ENCODE data around the gene ERH. TPM values are rescaled to one million over a fixed set of nuclear protein-coding genes. Genes with fewer than 3 reads are reported as not detected.

ERH gene
- polyA plus RNA-seq, 3 donors, result 63.6 to 67.0 (median 64.3) TPM

DNA sequence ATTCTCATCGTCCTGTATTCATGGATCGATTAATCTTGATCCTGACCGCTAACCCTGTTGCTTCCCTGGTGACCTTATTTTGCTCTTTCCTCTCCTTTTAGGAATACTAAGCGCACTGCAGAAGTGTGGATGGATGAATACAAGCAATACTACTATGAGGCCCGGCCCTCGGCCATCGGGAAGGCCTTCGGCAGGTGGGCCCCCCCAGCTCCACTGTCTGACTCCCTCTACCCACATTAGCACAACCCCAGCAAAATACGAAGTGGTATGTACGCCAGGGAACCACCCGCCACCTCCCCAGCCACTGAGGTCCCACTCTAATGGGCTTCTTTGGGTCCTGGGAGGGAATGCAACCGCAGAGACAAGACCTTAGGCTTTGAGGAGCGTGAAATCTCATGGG, 58.7 kb downstream of the ERH start:
- H3K4me1 Mint-ChIP-seq, result no peaks in the 10 kb centered on the region
- intact Hi-C loops (cut with micrococcal nuclease), result no loop called here
- no peak for DNase-seq
- H3K27me3 Mint-ChIP-seq (ENCODE audit: low read depth in 3 of 3), result peaks cover 4 to 17% (median 10%) of the 10 kb centered on the region in 3 donors
- WGBS (ENCODE audit: insufficient coverage), result 96% methylated on average over 5 of the region's 13 CpGs
- Histone ChIP-seq H3K36me3 (replicated peaks in 1 of 2; ENCODE audit: control insufficient read depth in 1 of 2, insufficient read depth in 2 of 2, low read length in 2 of 2) (no peaks in the 10 kb centered on the region), H3K79me2 (ENCODE audit: insufficient read depth, low read length) (no peaks in the 10 kb centered on the region), H3K27ac (ENCODE audit: low read depth in 1 of 2, low read length in 2 of 2) (no peak overlapping the region), H2AFZ (ENCODE audit: insufficient read depth, low read depth, low read length, poor library complexity, severe bottlenecking) (no peak overlapping the region), H4K20me1 (ENCODE audit: insufficient read depth, low read length) (no peaks in the 10 kb centered on the region), H3K9me3 (replicated peaks in 1 of 2; ENCODE audit: control insufficient read depth in 1 of 2, insufficient read depth in 1 of 2, low read length in 2 of 2) (no peaks in the 10 kb centered on the region), H3K27me3 (ENCODE audit: control insufficient read depth in 2 of 2, insufficient read depth in 2 of 2, low read length in 2 of 2) (no peaks in the 10 kb centered on the region), H3K4me3 (replicated peaks in 1 of 3; ENCODE audit: low read depth in 2 of 3, low read length in 3 of 3) (no peak overlapping the region), H3K9ac (ENCODE audit: insufficient read depth, low read length, poor library complexity, severe bottlenecking) (no peak overlapping the region), H3K4me2 (replicated peaks; ENCODE audit: extremely low read depth, low read length, poor library complexity, severe bottlenecking) (no peak overlapping the region), H3K4me1 (ENCODE audit: control insufficient read depth in 1 of 2, insufficient read depth in 2 of 2, low read length in 2 of 2) (no peaks in the 10 kb centered on the region)
- peaks cover 0 to 2% (median 0%) of the 10 kb centered on the region in 7 donors for H3K9me3 Mint-ChIP-seq
- TF ChIP-seq, protein P1, sequence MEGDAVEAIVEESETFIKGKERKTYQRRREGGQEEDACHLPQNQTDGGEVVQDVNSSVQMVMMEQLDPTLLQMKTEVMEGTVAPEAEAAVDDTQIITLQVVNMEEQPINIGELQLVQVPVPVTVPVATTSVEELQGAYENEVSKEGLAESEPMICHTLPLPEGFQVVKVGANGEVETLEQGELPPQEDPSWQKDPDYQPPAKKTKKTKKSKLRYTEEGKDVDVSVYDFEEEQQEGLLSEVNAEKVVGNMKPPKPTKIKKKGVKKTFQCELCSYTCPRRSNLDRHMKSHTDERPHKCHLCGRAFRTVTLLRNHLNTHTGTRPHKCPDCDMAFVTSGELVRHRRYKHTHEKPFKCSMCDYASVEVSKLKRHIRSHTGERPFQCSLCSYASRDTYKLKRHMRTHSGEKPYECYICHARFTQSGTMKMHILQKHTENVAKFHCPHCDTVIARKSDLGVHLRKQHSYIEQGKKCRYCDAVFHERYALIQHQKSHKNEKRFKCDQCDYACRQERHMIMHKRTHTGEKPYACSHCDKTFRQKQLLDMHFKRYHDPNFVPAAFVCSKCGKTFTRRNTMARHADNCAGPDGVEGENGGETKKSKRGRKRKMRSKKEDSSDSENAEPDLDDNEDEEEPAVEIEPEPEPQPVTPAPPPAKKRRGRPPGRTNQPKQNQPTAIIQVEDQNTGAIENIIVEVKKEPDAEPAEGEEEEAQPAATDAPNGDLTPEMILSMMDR (IDR thresholded peaks at IDR 0.05), result no peak
- no peak overlapping the region for H3K4me3 Mint-ChIP-seq
- H3K27ac Mint-ChIP-seq, result no peak overlapping the region
- no peaks in the 10 kb centered on the region for H3K36me3 Mint-ChIP-seq

GRCh38 chr14:69337984-69338383, 60.1 kb downstream of the ERH start:
- Histone ChIP-seq H3K79me2 (ENCODE audit: insufficient read depth, low read length) (no peaks in the 10 kb centered on the region), H3K4me3 (replicated peaks in 1 of 3; ENCODE audit: low read depth in 2 of 3, low read length in 3 of 3) (no peak overlapping the region), H3K9me3 (replicated peaks in 1 of 2; ENCODE audit: control insufficient read depth in 1 of 2, insufficient read depth in 1 of 2, low read length in 2 of 2) (no peaks in the 10 kb centered on the region), H2AFZ (ENCODE audit: insufficient read depth, low read depth, low read length, poor library complexity, severe bottlenecking) (no peak overlapping the region), H3K36me3 (replicated peaks in 1 of 2; ENCODE audit: control insufficient read depth in 1 of 2, insufficient read depth in 2 of 2, low read length in 2 of 2) (no peaks in the 10 kb centered on the region), H3K4me1 (ENCODE audit: control insufficient read depth in 1 of 2, insufficient read depth in 2 of 2, low read length in 2 of 2) (no peaks in the 10 kb centered on the region), H3K9ac (ENCODE audit: insufficient read depth, low read length, poor library complexity, severe bottlenecking) (no peak overlapping the region), H3K27ac (ENCODE audit: low read depth in 1 of 2, low read length in 2 of 2) (no peak overlapping the region), H3K4me2 (replicated peaks; ENCODE audit: extremely low read depth, low read length, poor library complexity, severe bottlenecking) (no peak overlapping the region), H4K20me1 (ENCODE audit: insufficient read depth, low read length) (no peaks in the 10 kb centered on the region), H3K27me3 (ENCODE audit: control insufficient read depth in 2 of 2, insufficient read depth in 2 of 2, low read length in 2 of 2) (no peaks in the 10 kb centered on the region)
- Mint-ChIP-seq H3K36me3 (no peaks in the 10 kb centered on the region), H3K27ac (no peak overlapping the region), H3K4me3 (no peak overlapping the region), H3K9me3 (peaks cover 0 to 2% (median 0%) of the 10 kb centered on the region in 7 donors), H3K4me1 (no peaks in the 10 kb centered on the region), H3K27me3 (ENCODE audit: low read depth in 3 of 3) (peaks cover 6 to 16% (median 14%) of the 10 kb centered on the region in 3 donors)
- intact Hi-C loops (cut with micrococcal nuclease), result no loop called here
- no peak for DNase-seq
- WGBS (ENCODE audit: insufficient coverage), result 93% methylated on average over 3 of the region's 5 CpGs
- TF ChIP-seq, protein P1 (IDR thresholded peaks at IDR 0.05), result no peak
